ENCODE results near the gene TBPL1. TPM values are rescaled to one million over a fixed set of nuclear protein-coding genes. Genes with fewer than 3 reads are reported as not detected.

TBPL1 gene
- total and polyA plus RNA-seq, 2 of the 8 experiments (the other 6 are each of a cell fraction or from before 2014, with no cell fraction given): 32.5 to 67.0 TPM

GRCh38 chr6:133986942-133987341 is 33.9 kb downstream of the TBPL1 start:
- Histone ChIP-seq H3K56ac (replicated peaks; ENCODE audit: insufficient read length, low read depth, low read length) (no peak overlapping the region), H4K20me1 (replicated peaks in 1 of 2; ENCODE audit: control insufficient read depth in 1 of 2, insufficient read depth in 2 of 2, low read length in 2 of 2) (no peaks in the 10 kb centered on the region), H2AFZ (ENCODE audit: low read length) (no peak overlapping the region), H3K23me2 (ENCODE audit: low read depth, low read length) (no peaks in the 10 kb centered on the region), H3K79me1 (ENCODE audit: low read depth, low read length) (no peaks in the 10 kb centered on the region), H3K4me1 (replicated peaks in 1 of 4; ENCODE audit: control insufficient read depth in 3 of 4, insufficient read depth in 4 of 4, low read length in 3 of 4) (peaks cover 0 to 8% (median 3%) of the 10 kb centered on the region in 4 experiments; a peak in 4 of 7 replicates), H3K18ac (ENCODE audit: extremely low read depth, low read length) (no peak overlapping the region), H2BK15ac (ENCODE audit: low read length) (no peak overlapping the region), H3K9me3 (ENCODE audit: insufficient read depth in 2 of 2, low read depth in 1 of 2, low read length in 1 of 2) (no peaks in the 10 kb centered on the region), H2AK5ac (ENCODE audit: low read depth, low read length) (no peak overlapping the region), H3K27ac (ENCODE audit: low read depth, low read length) (no peak overlapping the region), H4K8ac (ENCODE audit: extremely low read depth, insufficient read depth, low read length) (no peak overlapping the region), H3K23ac (ENCODE audit: insufficient read length) (no peak overlapping the region), H4K5ac (ENCODE audit: insufficient read length, low read depth, low read length) (no peak overlapping the region), H3K4me2 (ENCODE audit: insufficient read depth in 1 of 2, low read depth in 2 of 2, low read length in 2 of 2) (no peak overlapping the region), H4K91ac (replicated peaks; ENCODE audit: insufficient read length, low read length) (no peak overlapping the region), H2BK12ac (ENCODE audit: low read depth, low read length) (no peak overlapping the region), H2BK120ac (replicated peaks; ENCODE audit: low read depth, low read length) (no peak overlapping the region), H3K36me3 (ENCODE audit: control insufficient read depth in 2 of 4, insufficient read depth in 4 of 4, low read length in 3 of 4) (peaks cover 0 to 44% (median 8%) of the 10 kb centered on the region in 4 experiments; a peak in 4 of 8 replicates), H2BK20ac (ENCODE audit: low read length) (no peak overlapping the region), H3K4me3 (ENCODE audit: extremely low read depth in 1 of 4, insufficient read depth in 2 of 4, low read depth in 3 of 4, low read length in 4 of 4) (no peak overlapping the region), H3K4ac (replicated peaks; ENCODE audit: insufficient read length, low read depth, low read length) (no peak overlapping the region), H3K9ac (replicated peaks in 1 of 4; ENCODE audit: extremely low read depth in 1 of 4, low read depth in 3 of 4, low read length in 3 of 4) (no peak overlapping the region), H3K14ac (ENCODE audit: insufficient read length) (no peak overlapping the region), H3K79me2 (ENCODE audit: control insufficient read depth in 1 of 2, insufficient read depth in 2 of 2, low read length in 2 of 2) (no peaks in the 10 kb centered on the region), H2BK5ac (ENCODE audit: low read depth, low read length) (no peak overlapping the region), H3K27me3 (replicated peaks in 1 of 4; ENCODE audit: control insufficient read depth in 3 of 4, extremely low read depth in 1 of 4, insufficient read depth in 3 of 4, low read length in 3 of 4) (no peaks in the 10 kb centered on the region)
- CTCF ChIA-PET (ENCODE audit: partially characterized antibody): interaction anchor here (0.8 to 3.4 kb wide), 7 partner anchors 12 to 109 kb away, joined by 3 to 16 read pairs (median 4); no protein-coding TSS in a partner anchor
- 95% methylated on average over 2 of the region's 2 CpGs; no CpG with 5 or more reads in 1 of the 2 experiments for WGBS, 2 experiments (ENCODE audit: extremely low coverage in 1 of 2, insufficient coverage in 1 of 2, insufficient read length in 1 of 2, insufficient replicate concordance in 2 of 2, low coverage in 1 of 2, low lambda C conversion rate in 2 of 2, missing lambda C conversion rate in 1 of 2)
- DNase-seq (ENCODE audit: low read depth in 1 of 2, low spot score in 2 of 2) (no peak), FAIRE-seq (no peak)
- POLR2A ChIA-PET (ENCODE audit: partially characterized antibody): interaction anchor here (1.2 to 1.3 kb wide), 2 partner anchors 10 to 76 kb away, joined by 3 to 4 read pairs; no protein-coding TSS in a partner anchor
- TF ChIP-seq RFX5 (IDR thresholded peaks at IDR 0.05; ENCODE audit: borderline replicate concordance, low read depth, low read length): no peak
- no peak for TF ChIP-seq TAF1 (IDR thresholded peaks at IDR 0.05; ENCODE audit: low read depth, low read length)
- TF ChIP-seq RXRA (IDR thresholded peaks at IDR 0.05; ENCODE audit: insufficient read depth, low read depth, low read length): no peak
- TF ChIP-seq CHD1 (IDR thresholded peaks at IDR 0.05; ENCODE audit: low read depth, low read length): no peak
- no peak for TF ChIP-seq NRF1 (IDR thresholded peaks at IDR 0.05; ENCODE audit: low read depth, low read length)
- no peak for TF ChIP-seq YY1 (IDR thresholded peaks at IDR 0.05; ENCODE audit: low read depth, low read length)
